H7 (cell line): ENCODE results near the gene TMEM222. TPM values are rescaled to one million over a fixed set of nuclear protein-coding genes. Genes with fewer than 3 reads are reported as not detected.

ENCODE experiments used
- DNase-seq: peaks from one replicate; pipeline ENCODE4 v3.0.0; 2012
- H3K27me3 ChIP-seq: 2 replicates; pipeline ENCODE4 v1.6.0; 2011; ENCODE audit warnings: mild to moderate bottlenecking, low read length; ENCODE audit not compliant: control insufficient read depth, insufficient read depth
- H3K36me3 ChIP-seq: replicated peaks from 2 replicates; pipeline ENCODE4 v1.5.1; 2011; ENCODE audit warnings: low read length; ENCODE audit not compliant: control insufficient read depth, insufficient read depth
- H3K4me3 ChIP-seq: 2 replicates; pipeline ENCODE4 v1.5.1; 2011; ENCODE audit warnings: low read depth, mild to moderate bottlenecking, control low read depth, low read length, moderate library complexity; ENCODE audit not compliant: insufficient read depth
- total RNA-seq: library from RNA; depleted of rRNA; stranded (reverse); fragments of >200 nt; shearing (Covaris generic); gene quantifications from 2 replicates; pipeline ENCODE4 v1.2.3, GENCODE V29; 2014

TMEM222 gene
- total RNA-seq, 1 experiment from 2014 or later: 53.4 TPM

DNA sequence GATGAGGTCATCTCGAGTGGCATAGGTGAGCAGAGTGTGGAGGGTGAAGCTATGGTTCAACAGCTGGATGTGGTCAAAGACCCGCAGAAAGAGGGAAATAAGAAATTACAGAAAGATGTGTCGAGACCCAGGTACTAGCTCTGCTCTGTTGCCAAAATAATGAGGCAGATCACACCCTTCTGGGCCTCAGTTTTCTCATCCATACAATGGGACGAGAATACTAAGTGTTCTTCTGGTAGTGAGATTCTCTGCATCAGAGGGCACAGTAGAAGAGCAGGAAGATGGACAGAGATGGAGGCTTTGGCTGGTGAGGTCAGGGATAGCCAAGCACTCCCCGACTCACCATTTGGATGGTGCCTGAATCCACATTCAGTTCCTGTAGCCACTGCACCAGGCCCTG, 33.7 kb downstream of the TMEM222 start:
- no peak overlapping the region for H3K4me3 ChIP-seq
- peaks cover 34% of the 10 kb centered on the region for H3K27me3 ChIP-seq
- DNase-seq: no peak
- H3K36me3 ChIP-seq: no peaks in the 10 kb centered on the region; the same call in 1 of the 2 replicates

DNA sequence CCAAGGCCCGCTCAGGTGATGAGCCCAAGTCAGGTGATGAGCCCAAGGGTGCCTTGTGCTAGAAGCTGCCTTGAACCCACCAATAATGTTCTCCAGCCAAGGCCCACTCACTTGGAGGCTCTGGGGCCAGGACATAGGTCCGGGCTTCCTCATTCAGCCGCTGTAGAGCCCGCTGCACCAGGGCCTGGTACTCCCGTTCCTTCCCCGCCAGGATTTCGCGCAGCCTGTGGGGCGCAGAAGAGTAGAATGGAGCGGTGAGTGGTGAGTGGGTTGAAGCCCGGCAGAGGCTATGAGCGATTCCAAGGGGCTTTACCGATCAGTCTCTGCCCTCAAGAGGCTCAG, 34.3 kb downstream of the TMEM222 start:
- H3K36me3 ChIP-seq: no peaks in the 10 kb centered on the region; the same call in 1 of the 2 replicates
- H3K4me3 ChIP-seq: no peak overlapping the region
- H3K27me3 ChIP-seq: peaks cover 37% of the 10 kb centered on the region
- DNase-seq: no peak

DNA sequence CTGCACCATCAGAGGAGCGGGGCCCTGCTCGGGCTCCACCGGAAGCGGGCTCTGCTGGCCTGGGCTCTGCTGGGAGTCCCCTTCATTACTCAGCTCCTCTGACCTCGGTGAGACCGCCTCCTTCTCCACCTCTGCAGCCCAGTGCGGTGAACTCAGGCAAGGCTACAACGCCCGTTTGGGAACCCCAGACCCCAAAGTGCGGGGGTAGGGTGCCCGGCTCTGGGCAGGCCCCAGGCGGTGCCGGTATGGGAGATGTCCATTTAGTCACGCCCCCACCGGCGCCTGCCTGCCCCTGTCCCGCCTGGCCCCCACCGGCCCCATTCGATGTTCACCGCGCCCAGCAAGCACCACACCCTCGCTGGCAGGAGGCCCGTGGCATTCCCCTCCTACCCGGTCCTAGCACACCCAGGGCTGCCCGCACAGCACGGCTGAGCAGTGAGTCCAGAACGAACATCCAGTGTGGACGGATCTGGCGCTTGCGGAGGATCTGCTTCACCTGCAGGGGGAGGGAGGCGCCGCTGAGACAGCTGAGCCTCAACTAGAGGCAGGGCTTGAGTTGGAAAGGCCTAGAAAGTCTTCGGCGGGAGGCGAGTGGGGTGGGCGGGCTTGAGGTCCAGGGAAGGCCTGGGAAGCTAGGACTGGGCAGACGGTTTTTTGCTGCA, 34.8 kb downstream of the TMEM222 start:
- no peaks in the 10 kb centered on the region; the same call in 1 of the 2 replicates for H3K36me3 ChIP-seq
- peak; percentile 71 for DNase-seq
- H3K4me3 ChIP-seq: no peak overlapping the region
- H3K27me3 ChIP-seq: peaks cover 42% of the 10 kb centered on the region

- Histone ChIP-seq H3K36me3 (no peaks in the 10 kb centered on the region; the same call in 1 of the 2 replicates), H3K27me3 (peaks cover 49% of the 10 kb centered on the region), H3K4me3 (no peak overlapping the region)
- DNase-seq: peak; percentile 99
These were observed 35.5 kb downstream of the TMEM222 start for GRCh38 chr1:27357281-27358037.

DNA sequence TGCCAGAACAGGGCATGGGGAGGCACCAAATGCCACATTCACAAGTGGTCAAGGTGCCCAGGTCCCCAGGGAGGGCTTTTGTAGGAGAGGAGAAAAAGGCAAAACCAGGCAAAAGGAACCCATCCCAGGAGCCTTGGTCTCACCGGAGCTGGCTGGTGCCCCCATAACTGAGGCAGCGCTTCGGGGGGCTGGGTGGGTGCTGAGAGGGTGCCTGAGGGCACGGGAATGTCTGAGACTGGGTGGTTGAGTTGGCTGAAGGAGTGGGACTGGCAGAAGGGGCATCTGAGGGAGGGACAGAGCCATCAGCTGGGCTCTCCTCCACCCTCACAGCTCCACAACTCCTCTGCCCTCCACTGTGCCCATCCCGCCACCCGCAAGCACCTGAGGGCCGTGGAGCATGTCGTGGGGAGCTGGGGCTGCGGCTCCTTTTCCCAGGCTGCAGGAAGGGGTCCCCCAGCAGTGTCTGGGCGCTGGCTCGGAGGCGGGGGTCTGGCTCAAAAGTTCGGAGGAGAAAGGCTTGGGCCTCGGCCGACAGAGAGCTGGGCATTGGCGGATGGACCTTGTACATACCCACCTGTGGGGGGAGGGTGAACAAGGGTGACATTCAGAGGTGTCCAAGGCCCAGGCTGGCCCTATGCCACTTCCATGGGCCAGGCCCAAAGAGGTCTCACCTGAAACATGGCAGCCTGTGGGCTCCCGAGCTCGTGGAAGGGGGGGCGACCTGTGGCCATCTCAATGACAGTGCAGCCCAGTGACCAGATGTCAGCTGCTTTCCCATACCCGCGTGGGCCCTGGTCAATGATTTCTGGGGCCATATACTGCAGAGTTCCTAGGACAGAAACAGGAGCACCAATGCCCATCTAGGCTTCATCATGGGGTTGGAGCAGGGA, 36.3 kb downstream of the TMEM222 start:
- Histone ChIP-seq H3K36me3 (no peaks in the 10 kb centered on the region; the same call in 1 of the 2 replicates), H3K4me3 (no peak overlapping the region), H3K27me3 (peaks cover 50% of the 10 kb centered on the region)
- peak; percentile 54 for DNase-seq

GRCh38 chr1:27358928-27359313, 37.0 kb downstream of the TMEM222 start:
- Histone ChIP-seq H3K36me3 (no peaks in the 10 kb centered on the region; the same call in 1 of the 2 replicates), H3K4me3 (no peak overlapping the region), H3K27me3 (peaks cover 50% of the 10 kb centered on the region)
- no peak for DNase-seq

DNA sequence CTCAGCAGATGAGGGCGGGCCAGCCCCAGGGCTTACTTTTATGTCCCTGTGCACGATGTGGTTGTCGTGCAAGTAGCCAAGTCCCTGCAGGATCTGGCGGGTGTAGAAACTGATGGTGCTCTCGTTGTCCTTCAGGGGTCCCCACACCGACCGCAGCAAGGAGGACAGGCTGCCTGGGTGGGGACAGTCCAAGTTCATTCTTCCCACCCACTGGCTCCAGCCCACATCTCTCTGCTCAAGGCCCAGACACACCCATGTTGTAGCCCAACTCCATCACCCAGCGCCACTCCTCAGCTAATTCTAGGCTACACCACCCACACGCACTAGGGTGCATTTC, 37.8 kb downstream of the TMEM222 start:
- peaks cover 50% of the 10 kb centered on the region for H3K27me3 ChIP-seq

GRCh38 chr1:27360159-27361043, 38.4 kb downstream of the TMEM222 start:
- peak overlapping the region; percentile 94 for H3K4me3 ChIP-seq
- DNase-seq: peak; percentile 96
- peaks cover 50% of the 10 kb centered on the region for H3K27me3 ChIP-seq
- no peaks in the 10 kb centered on the region; the same call in 1 of the 2 replicates for H3K36me3 ChIP-seq

More for the DNA sequence above, 37.8 kb downstream of the TMEM222 start:
- H3K4me3 ChIP-seq: peak overlapping the region; percentile 94; the same call in 1 of the 2 replicates
- no peak for DNase-seq
- no peaks in the 10 kb centered on the region; the same call in 1 of the 2 replicates for H3K36me3 ChIP-seq

- peak; percentile 72 for DNase-seq
- H3K36me3 ChIP-seq: no peaks in the 10 kb centered on the region; the same call in 1 of the 2 replicates
- H3K27me3 ChIP-seq: peaks cover 50% of the 10 kb centered on the region
- H3K4me3 ChIP-seq: peak overlapping the region; percentile 94
These were observed 39.1 kb downstream of the TMEM222 start for GRCh38 chr1:27361044-27361402.

GRCh38 chr1:27361553-27361952, 39.6 kb downstream of the TMEM222 start:
- no peak for DNase-seq
- no peaks in the 10 kb centered on the region; the same call in 1 of the 2 replicates for H3K36me3 ChIP-seq
- H3K27me3 ChIP-seq: peaks cover 50% of the 10 kb centered on the region
- no peak overlapping the region; the same call in 1 of the 2 replicates for H3K4me3 ChIP-seq

DNA sequence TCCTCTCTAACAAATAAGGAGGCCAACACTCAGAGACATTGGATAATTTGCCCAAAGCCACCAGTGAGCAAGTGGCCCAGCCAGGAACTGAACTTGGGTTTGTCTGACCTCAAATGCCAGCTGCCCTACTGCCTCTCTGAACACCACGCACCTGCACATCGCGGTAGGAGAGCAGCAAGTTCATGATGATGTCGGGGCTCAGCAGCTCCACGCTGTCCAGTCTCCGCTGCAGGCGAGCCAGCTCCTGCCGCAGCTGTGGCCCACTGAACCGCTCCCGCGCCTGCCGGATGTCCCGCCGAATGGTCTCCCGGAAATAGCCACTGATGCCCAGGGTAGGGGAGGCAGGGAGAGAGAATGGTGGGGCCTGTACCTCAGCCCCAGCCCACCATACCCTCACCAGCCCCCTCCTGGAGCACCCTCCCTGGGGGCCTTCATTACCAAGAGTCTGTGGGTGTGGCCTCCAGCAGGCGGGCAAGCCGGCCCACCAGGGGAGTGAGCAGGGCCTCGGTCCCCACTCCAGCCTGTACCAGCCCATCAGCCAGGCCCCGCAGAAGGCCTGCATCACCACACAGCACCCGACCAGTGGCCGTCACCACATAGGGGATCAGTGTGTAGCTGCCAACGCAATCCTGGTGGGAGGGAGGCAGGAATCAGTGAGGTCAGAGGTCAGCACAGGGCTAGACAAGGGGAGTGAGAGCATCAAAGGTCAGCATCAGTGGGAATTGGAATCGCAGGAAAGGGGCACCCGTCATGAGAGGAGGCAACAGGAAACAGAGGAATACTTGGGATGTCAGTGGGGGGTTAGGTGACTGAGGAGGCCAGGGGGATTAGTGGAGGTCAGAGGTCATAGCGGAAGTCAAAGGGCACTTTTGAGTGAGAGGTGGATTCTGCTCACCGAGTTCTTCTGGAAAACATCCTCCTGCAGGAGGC, 42.1 kb downstream of the TMEM222 start:
- Histone ChIP-seq H3K27me3 (peaks cover 37% of the 10 kb centered on the region), H3K4me3 (no peak overlapping the region), H3K36me3 (no peaks in the 10 kb centered on the region)
- no peak for DNase-seq

DNA sequence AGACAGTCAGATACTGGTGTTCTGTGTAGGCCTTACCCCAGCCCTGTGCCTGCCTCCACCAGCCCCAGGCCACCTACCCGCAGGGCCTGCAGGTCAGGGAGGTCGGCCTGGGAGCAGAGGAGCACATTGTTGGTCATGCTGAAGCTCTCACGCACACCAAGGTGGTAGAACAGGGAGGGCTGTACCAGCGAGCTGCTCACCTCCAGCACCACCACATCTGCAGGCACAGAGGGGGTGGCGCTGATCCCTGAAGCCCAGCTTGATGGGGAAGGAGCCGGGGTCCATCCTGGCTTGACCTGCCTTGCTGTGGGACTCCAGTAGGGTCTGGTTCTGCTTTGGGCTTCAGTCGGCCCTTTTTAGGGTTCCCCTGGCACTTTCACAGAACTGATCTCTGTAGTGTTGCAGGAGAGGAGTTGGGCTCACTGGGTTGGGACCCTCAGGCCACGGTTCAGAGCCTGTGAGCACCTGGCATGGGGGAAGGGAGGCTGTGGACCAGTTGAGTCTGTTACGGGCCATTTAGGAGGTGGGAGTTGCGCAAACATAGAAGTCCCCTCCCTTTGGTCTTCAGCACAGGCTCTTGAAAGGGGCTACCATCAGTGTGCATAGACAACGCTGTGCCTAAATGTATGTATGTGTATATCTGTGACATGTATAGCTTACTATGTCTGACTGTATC, 42.9 kb downstream of the TMEM222 start:
- H3K4me3 ChIP-seq: no peak overlapping the region
- DNase-seq: no peak

More for the DNA sequence above, 42.9 kb downstream of the TMEM222 start:
- Histone ChIP-seq H3K27me3 (peaks cover 29% of the 10 kb centered on the region), H3K36me3 (no peaks in the 10 kb centered on the region)
